ENCODE data around the gene TMEM242. TPM values are rescaled to one million over a fixed set of nuclear protein-coding genes. Genes with fewer than 3 reads are reported as not detected.

Gene TMEM242
- total and polyA plus RNA-seq, 2 of the 8 experiments (the other 6 are each of a cell fraction or from before 2014, with no cell fraction given), result 2.4 to 9.0 TPM

DNA sequence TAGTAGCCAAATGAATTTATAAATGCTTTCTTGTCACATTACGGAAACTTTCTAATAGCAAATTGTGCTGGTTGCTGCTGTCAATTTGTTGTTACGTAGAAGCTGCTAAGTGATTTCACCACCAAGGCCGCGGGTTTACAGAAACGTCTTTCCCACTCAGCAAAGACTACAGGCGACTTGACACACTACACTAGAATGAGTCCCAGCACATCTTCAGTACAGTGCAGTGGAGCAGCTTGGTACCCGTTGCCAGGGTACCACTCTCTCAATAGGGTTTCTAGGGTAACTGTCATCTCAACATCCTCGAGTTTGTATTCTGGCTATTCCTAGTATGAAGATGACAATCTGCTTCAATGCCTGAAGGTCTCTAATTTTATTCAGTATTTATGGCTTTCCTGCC lies 35.0 kb upstream of the TMEM242 start:
- Histone ChIP-seq H3K23me2 (ENCODE audit: low read depth, low read length) (no peaks in the 10 kb centered on the region; the same call in 1 of the 2 replicates), H3K18ac (ENCODE audit: extremely low read depth, low read length) (no peak overlapping the region), H2BK12ac (ENCODE audit: low read depth, low read length) (no peak overlapping the region), H3K36me3 (ENCODE audit: control insufficient read depth in 2 of 4, insufficient read depth in 4 of 4, low read length in 3 of 4) (no peaks in the 10 kb centered on the region), H4K8ac (ENCODE audit: extremely low read depth, insufficient read depth, low read length) (no peak overlapping the region), H3K4ac (replicated peaks; ENCODE audit: insufficient read length, low read depth, low read length) (no peak overlapping the region), H2BK5ac (ENCODE audit: low read depth, low read length) (no peak overlapping the region), H4K5ac (ENCODE audit: insufficient read length, low read depth, low read length) (no peak overlapping the region), H3K9me3 (ENCODE audit: insufficient read depth in 2 of 2, low read depth in 1 of 2, low read length in 1 of 2) (no peaks in the 10 kb centered on the region), H3K14ac (ENCODE audit: insufficient read length) (no peak overlapping the region), H3K79me2 (ENCODE audit: control insufficient read depth in 1 of 2, insufficient read depth in 2 of 2, low read length in 2 of 2) (no peaks in the 10 kb centered on the region), H3K79me1 (ENCODE audit: low read depth, low read length) (no peaks in the 10 kb centered on the region), H2AFZ (ENCODE audit: low read length) (no peak overlapping the region), H2BK120ac (replicated peaks; ENCODE audit: low read depth, low read length) (no peak overlapping the region), H3K27me3 (replicated peaks in 1 of 4; ENCODE audit: control insufficient read depth in 3 of 4, extremely low read depth in 1 of 4, insufficient read depth in 3 of 4, low read length in 3 of 4) (no peaks in the 10 kb centered on the region), H3K4me2 (ENCODE audit: insufficient read depth in 1 of 2, low read depth in 2 of 2, low read length in 2 of 2) (no peak overlapping the region), H2BK15ac (ENCODE audit: low read length) (no peak overlapping the region), H4K91ac (replicated peaks; ENCODE audit: insufficient read length, low read length) (no peak overlapping the region), H3K27ac (ENCODE audit: low read depth, low read length) (no peak overlapping the region), H3K9ac (replicated peaks in 1 of 4; ENCODE audit: extremely low read depth in 1 of 4, low read depth in 3 of 4, low read length in 3 of 4) (no peak overlapping the region), H3K4me1 (replicated peaks in 1 of 4; ENCODE audit: control insufficient read depth in 3 of 4, insufficient read depth in 4 of 4, low read length in 3 of 4) (no peaks in the 10 kb centered on the region), H3K56ac (replicated peaks; ENCODE audit: insufficient read length, low read depth, low read length) (no peak overlapping the region), H2BK20ac (ENCODE audit: low read length) (no peak overlapping the region), H4K20me1 (replicated peaks in 1 of 2; ENCODE audit: control insufficient read depth in 1 of 2, insufficient read depth in 2 of 2, low read length in 2 of 2) (no peaks in the 10 kb centered on the region), H3K4me3 (ENCODE audit: extremely low read depth in 1 of 4, insufficient read depth in 2 of 4, low read depth in 3 of 4, low read length in 4 of 4) (no peak overlapping the region), H2AK5ac (ENCODE audit: low read depth, low read length) (no peak overlapping the region), H3K23ac (ENCODE audit: insufficient read length) (no peak overlapping the region)
- WGBS, 2 experiments (ENCODE audit: extremely low coverage in 1 of 2, insufficient coverage in 1 of 2, insufficient read length in 1 of 2, insufficient replicate concordance in 2 of 2, low coverage in 1 of 2, low lambda C conversion rate in 2 of 2, missing lambda C conversion rate in 1 of 2), result 90% methylated on average over 8 of the region's 8 CpGs; no CpG with 5 or more reads in 1 of the 2 experiments
- CTCF ChIA-PET (ENCODE audit: partially characterized antibody), result interaction anchor here (0.6 to 0.9 kb wide), 2 partner anchors 24 to 277 kb away, joined by 4 to 5 read pairs; no protein-coding TSS in a partner anchor
- FAIRE-seq (no peak), DNase-seq (ENCODE audit: low read depth in 1 of 2, low spot score in 2 of 2) (no peak)
- POLR2A ChIA-PET (ENCODE audit: partially characterized antibody), result no interaction called here
- no peak for TF ChIP-seq ASH2L (IDR thresholded peaks at IDR 0.05; ENCODE audit: low read length)
- no peak for TF ChIP-seq SP2 (IDR thresholded peaks at IDR 0.05; ENCODE audit: low read length)
- TF ChIP-seq SAP30 (IDR thresholded peaks at IDR 0.05; ENCODE audit: insufficient read depth, insufficient replicate concordance, low read length), result no peak
- no peak for TF ChIP-seq NANOG (IDR thresholded peaks at IDR 0.05; ENCODE audit: insufficient read depth, low read depth, low read length, poor library complexity, severe bottlenecking)
- no peak for TF ChIP-seq CEBPB (IDR thresholded peaks at IDR 0.05; ENCODE audit: low read depth, low read length)
- TF ChIP-seq BCL11A (IDR thresholded peaks at IDR 0.05; ENCODE audit: low read depth in 2 of 2, low read length in 2 of 2), result no peak
- TF ChIP-seq SP4 (IDR thresholded peaks at IDR 0.05; ENCODE audit: low read length), result no peak
- TF ChIP-seq, protein P1, sequence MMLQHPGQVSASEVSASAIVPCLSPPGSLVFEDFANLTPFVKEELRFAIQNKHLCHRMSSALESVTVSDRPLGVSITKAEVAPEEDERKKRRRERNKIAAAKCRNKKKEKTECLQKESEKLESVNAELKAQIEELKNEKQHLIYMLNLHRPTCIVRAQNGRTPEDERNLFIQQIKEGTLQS (IDR thresholded peaks at IDR 0.05; ENCODE audit: insufficient read depth, low read depth, low read length), result no peak
- TF ChIP-seq MAFK (IDR thresholded peaks at IDR 0.05; ENCODE audit: low read depth, low read length), result no peak
- no peak for TF ChIP-seq HDAC2 (IDR thresholded peaks at IDR 0.05; ENCODE audit: borderline replicate concordance in 1 of 2, low read depth in 2 of 2, low read length in 2 of 2)
- TF ChIP-seq KDM1A (IDR thresholded peaks at IDR 0.05; ENCODE audit: borderline replicate concordance, low read length), result no peak
- TF ChIP-seq SP1 (IDR thresholded peaks at IDR 0.05; ENCODE audit: low read depth, low read length), result no peak
- TF ChIP-seq TAF1 (IDR thresholded peaks at IDR 0.05; ENCODE audit: low read depth, low read length), result no peak
- no peak for TF ChIP-seq SRF (IDR thresholded peaks at IDR 0.05; ENCODE audit: low read depth, low read length)
- no peak for TF ChIP-seq JUN (IDR thresholded peaks at IDR 0.05; ENCODE audit: low read depth, low read length)

Data from H1 (cell line).